Measurements from ENCODE around the gene SNRPD1.

GRCh38 chr18:21656402-21656801 is 44.3 kb downstream of the SNRPD1 start:
- no peak for TF ChIP-seq GATA3 (IDR thresholded peaks at IDR 0.05; ENCODE audit: low read depth, low read length)
- no peak for TF ChIP-seq GATA2 (IDR thresholded peaks at IDR 0.05; ENCODE audit: low read depth, low read length)
